K562 (cell line): ENCODE results near the gene SRC. TPM values are rescaled to one million over a fixed set of nuclear protein-coding genes. Genes with fewer than 3 reads are reported as not detected.

Source experiments
- ATAC-seq: fragments of 200-7000 bp; cut with Tn5 transposase; 3 replicates; pipeline ENCODE4 v1.9.1; 2020; ENCODE audit warnings: moderate library complexity
- BruUV-seq: library from RNA; stranded (reverse); fragments of 400-500 nt; replicated peaks from 2 replicates; lab custom pipeline; 2021; lab: Mats Ljungman, UMichigan
- CTCF ChIA-PET: fragments of 300-600 bp; formaldehyde crosslinking; extraction: SDS; loops from one replicate; lab custom pipeline; 2021; ENCODE audit warnings: low intra/inter-chr PET ratio; lab: Yijun Ruan, JAX
- POLR2A ChIA-PET: fragments of 300-600, 350-650 bp; sonication (Branson Sonifier 250); formaldehyde crosslinking; extraction: SDS; loops from one replicate; lab custom pipeline; 2021; ENCODE audit warnings: antibody characterized with exemption, inconsistent platforms; lab: Yijun Ruan, JAX
- DNase-seq, 4 experiments: peaks; one replicate each; pipeline versions ENCODE4 v3.0.0 to v3.0.0-alpha.2; 2011 to 2018; ENCODE audit warnings: low spot score in 3 of 4, mixed read lengths in 3 of 4; ENCODE audit errors: extremely low read depth in 1 of 4
- FAIRE-seq: peaks from 2 replicates; lab custom pipeline; 2011; peaks lifted over from hg19 to GRCh38; lab: Jason Lieb, UNC
- H2AFZ ChIP-seq: 2 replicates; pipeline ENCODE4 v1.6.0; 2011; ENCODE audit warnings: low read depth, low read length, control low read depth, inconsistent platforms
- H3K27ac ChIP-seq: fragments of 200-600 bp; 3 replicates; pipeline ENCODE4 v1.8.0; 2011; ENCODE audit warnings: low read depth, mild to moderate bottlenecking, control low read depth, inconsistent platforms, low read length, moderate library complexity, mixed read lengths; ENCODE audit errors: extremely low read depth
- H3K27me3 ChIP-seq, 2 experiments: fragments of 300-600 bp in 1 of 2; 2 replicates in 1 of 2; 3 replicates in 1 of 2; pipeline versions ENCODE4 v1.6.0 to v1.8.0; 2011; ENCODE audit warnings: inconsistent platforms in 2 of 2, low read length in 2 of 2, mild to moderate bottlenecking in 1 of 2, mixed read lengths in 1 of 2, moderate library complexity in 1 of 2; ENCODE audit not compliant: control insufficient read depth in 2 of 2, insufficient read depth in 2 of 2
- H3K36me3 ChIP-seq: fragments of 300-600 bp; 3 replicates; pipeline ENCODE4 v1.8.0; 2011; ENCODE audit warnings: mild to moderate bottlenecking, low read length, inconsistent platforms; ENCODE audit not compliant: control insufficient read depth, insufficient read depth
- H3K4me1 ChIP-seq, 2 experiments: fragments of 200-600 bp in 1 of 2; replicated peaks in 1 of 2; 2 replicates in 1 of 2; 3 replicates in 1 of 2; pipeline versions ENCODE4 v1.5.1 to v1.8.0; 2011; ENCODE audit warnings: inconsistent platforms in 2 of 2, low read length in 2 of 2, mild to moderate bottlenecking in 1 of 2, mixed read lengths in 1 of 2, moderate library complexity in 1 of 2; ENCODE audit not compliant: control insufficient read depth in 2 of 2, insufficient read depth in 2 of 2
- H3K4me2 ChIP-seq: 2 replicates; pipeline ENCODE4 v1.6.1; 2011; ENCODE audit warnings: low read length, control low read depth, inconsistent platforms, mixed read lengths; ENCODE audit not compliant: insufficient read depth
- H3K4me3 ChIP-seq: fragments of 200-600 bp; sonication (generic), shearing (Covaris generic); 2 replicates; pipeline ENCODE4 v1.5.1; 2016; ENCODE audit warnings: control low read depth, inconsistent platforms
- H3K79me2 ChIP-seq: fragments of 200-600 bp; 3 replicates; pipeline ENCODE4 v1.8.0; 2011; ENCODE audit warnings: low read length, inconsistent platforms; ENCODE audit not compliant: control insufficient read depth, insufficient read depth
- H3K9ac ChIP-seq, 2 experiments: 2 replicates each; pipeline versions ENCODE4 v1.6.0 to v1.6.1; 2011; ENCODE audit warnings: low read depth in 2 of 2, low read length in 2 of 2, control low read depth in 1 of 2, inconsistent platforms in 1 of 2, mild to moderate bottlenecking in 1 of 2, mixed read lengths in 1 of 2; ENCODE audit not compliant: insufficient read depth in 1 of 2
- H3K9me1 ChIP-seq: one replicate; pipeline ENCODE4 v1.6.0; 2011; ENCODE audit warnings: inconsistent platforms, mild to moderate bottlenecking, low read length, moderate library complexity; ENCODE audit not compliant: control insufficient read depth, insufficient read depth
- H3K9me3 ChIP-seq: replicated peaks from 2 replicates; pipeline ENCODE4 v1.5.1; 2011; ENCODE audit warnings: low read depth, low read length, inconsistent platforms; ENCODE audit not compliant: control insufficient read depth, insufficient read depth
- H4K20me1 ChIP-seq: replicated peaks from 2 replicates; pipeline ENCODE4 v1.6.1; 2011; ENCODE audit warnings: low read length, inconsistent platforms, mixed read lengths; ENCODE audit not compliant: control insufficient read depth, insufficient read depth
- DMBX1 ChIP-seq: fragments of 250-450 bp; sonication (Bioruptor Pico); IDR thresholded peaks from 2 replicates; pipeline ENCODE4 v1.8.0; 2022; ENCODE audit warnings: inconsistent platforms, mild to moderate bottlenecking, moderate library complexity, borderline replicate concordance
- NR2C2 ChIP-seq, 2 experiments: fragments of 200-800 bp in 1 of 2; sonication (Bioruptor generic) in 1 of 2; sonication (generic) in 1 of 2; formaldehyde crosslinking in 1 of 2; IDR thresholded peaks; 2 replicates each; pipeline versions ENCODE4 v1.6.1 to v1.8.0; 2016 to 2022; ENCODE audit warnings: mild to moderate bottlenecking in 1 of 2, missing compliant biosample characterization in 1 of 2, missing genetic modification characterization in 1 of 2, missing genetic modification reagents in 1 of 2
- SUPT5H ChIP-seq: fragments of 450-650 bp; IDR thresholded peaks from 2 replicates; pipeline ENCODE4 v1.6.1; 2016
- ZBED1 ChIP-seq: IDR thresholded peaks from 2 replicates; pipeline ENCODE4 v1.6.1; 2014
- ZFX ChIP-seq: sonication (generic); formaldehyde crosslinking; IDR thresholded peaks from 2 replicates; pipeline ENCODE4 v1.8.0; 2022; ENCODE audit warnings: mild to moderate bottlenecking, missing genetic modification reagents, moderate library complexity
- ZNF347 ChIP-seq: fragments of 450-650 bp; formaldehyde crosslinking; IDR thresholded peaks from 2 replicates; pipeline ENCODE4 v1.4.0; 2020; ENCODE audit warnings: low read depth, mild to moderate bottlenecking, moderate library complexity
- ZNF644 ChIP-seq: fragments of 200-800 bp; sonication (Bioruptor generic); IDR thresholded peaks from 2 replicates; pipeline ENCODE4 v1.6.1; 2016; ENCODE audit warnings: low read depth, missing genetic modification characterization, missing compliant biosample characterization
- ZNF780A ChIP-seq: fragments of 250-450 bp; sonication (Bioruptor Pico); IDR thresholded peaks from 2 replicates; pipeline ENCODE4 v1.5.0; 2021; ENCODE audit warnings: mild to moderate bottlenecking
- WGBS: fragments of 100-300 bp; shearing (Covaris generic); methylation state at CpG from one replicate; pipeline ENCODE4 v1.1.6; 2016; ENCODE audit warnings: low coverage, mixed read lengths; ENCODE audit not compliant: insufficient coverage; ENCODE audit errors: missing lambda C conversion rate; 5-methylcytosine and 5-hydroxymethylcytosine counted together
- in situ Hi-C: fragments of 300-500 bp; cut with MboI; formaldehyde crosslinking; loops from 4 replicates; pipeline ENCODE4 v1.15.0; 2018; ENCODE audit warnings: inconsistent platforms, mixed read lengths
- intact Hi-C: fragments of 100-400 bp; cut with micrococcal nuclease; formaldehyde crosslinking; loops from 2 replicates; pipeline ENCODE4 v1.14.2; 2022
- polyA plus RNA-seq, 8 experiments: library from polyadenylated mRNA; depleted of rRNA in 4 of 8; stranded (reverse) in 5 of 8; unstranded in 3 of 8; fragments of >200 nt; fragmentation: Nextera tagmentation in 2 of 8; fragmentation: Illumina TruSeq in 1 of 8; extraction: Ambion mirVana in 2 of 8; extraction: Trizol in 1 of 8; gene quantifications; 2 replicates each; pipeline versions ENCODE4 v1.2.1 to v1.2.3, GENCODE V29; 2011 to 2014; ENCODE audit warnings: inconsistent platforms in 1 of 8, missing spikeins in 1 of 8
- total RNA-seq, 7 experiments: library from RNA; depleted of rRNA in 6 of 7; stranded (reverse); fragments of >200 nt in 6 of 7; fragmentation: Illumina TruSeq in 2 of 7; extraction: Trizol in 2 of 7; gene quantifications; 2 replicates each; pipeline versions ENCODE4 v1.2.1 to v1.2.3, GENCODE V29; 2011 to 2021; ENCODE audit warnings: low replicate concordance in 1 of 7
- TF ChIP-seq, protein P1 (sequence below): fragments of 250-450 bp; sonication (Bioruptor Pico); IDR thresholded peaks from 2 replicates; pipeline ENCODE4 v1.8.0; 2022; ENCODE audit warnings: moderate library complexity, mild to moderate bottlenecking, inconsistent platforms
- TF ChIP-seq, protein P2 (sequence below): fragments of 450-650 bp; IDR thresholded peaks from 2 replicates; pipeline ENCODE4 v1.6.1; 2017; ENCODE audit warnings: antibody characterized with exemption, mild to moderate bottlenecking
- TF ChIP-seq, protein P3 (sequence below): sonication (generic); formaldehyde crosslinking; IDR thresholded peaks from 2 replicates; pipeline ENCODE4 v1.8.0; 2022; ENCODE audit warnings: mild to moderate bottlenecking, missing genetic modification reagents, borderline replicate concordance
- TF ChIP-seq, protein P4 (sequence below): fragments of 250-450 bp; sonication (Bioruptor Pico); IDR thresholded peaks from 2 replicates; pipeline ENCODE4 v1.8.0; 2022; ENCODE audit warnings: inconsistent platforms, mild to moderate bottlenecking, moderate library complexity, borderline replicate concordance

The SRC gene
- total and polyA plus RNA-seq, 9 of the 15 experiments (the other 6 are each of a cell fraction or from before 2014, with no cell fraction given) = 0.06 to 8.5 (median 3.1) TPM

DNA sequence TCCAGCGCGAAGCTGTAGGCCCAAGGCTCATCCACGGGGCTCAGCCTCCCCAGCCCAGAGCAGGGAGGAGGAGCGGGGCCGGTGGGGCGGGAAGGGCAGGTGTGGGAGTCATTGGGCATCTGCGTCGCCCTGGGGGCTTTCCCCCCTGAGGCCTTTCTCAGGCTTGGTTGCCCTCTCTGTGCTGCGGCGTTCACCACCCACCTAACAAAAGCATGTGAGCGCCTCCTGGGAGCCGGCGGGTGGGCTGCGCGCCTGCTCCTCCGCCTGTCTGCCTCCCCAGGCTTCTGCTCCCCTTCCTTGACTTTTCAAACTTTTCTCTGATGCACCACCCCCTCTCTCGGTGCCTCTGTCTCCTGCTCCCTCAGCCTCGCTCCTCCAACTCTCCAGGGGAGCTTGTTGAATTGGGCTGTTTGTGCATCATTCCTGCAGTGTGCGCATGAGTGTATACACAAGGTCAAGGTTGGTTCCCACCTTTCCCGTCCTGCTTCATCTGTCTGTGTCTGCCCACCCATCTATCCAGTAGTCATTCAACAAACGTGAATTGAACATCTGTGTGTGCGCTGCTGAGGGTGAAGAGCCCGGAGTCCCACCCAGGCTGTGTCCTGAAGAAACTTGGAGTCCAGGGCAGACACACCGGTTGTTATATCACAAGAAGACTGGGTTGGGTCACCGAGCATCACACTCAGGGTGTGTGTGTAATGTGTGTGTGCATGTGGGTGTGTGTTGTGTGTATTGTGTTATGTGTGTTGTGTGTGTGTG, 92.7 kb downstream of the SRC start:
- Histone ChIP-seq H2AFZ (no peak overlapping the region), H3K4me1 (no peaks in the 10 kb centered on the region), H3K36me3 (no peaks in the 10 kb centered on the region), H3K4me3 (no peak overlapping the region)
- no TSS peak for BruUV-seq
- ATAC-seq = no peak
- WGBS = 12% methylated on average over 13 of the region's 25 CpGs
- TF ChIP-seq ZBED1 (no peak), ZFX (CRISPR knock-in tag) (no peak), ZNF644 (tag) (no peak), SUPT5H (no peak), NR2C2 (CRISPR knock-in tag; IDR thresholded peaks at IDR 0.05) (no peak), NR2C2 (tag; IDR thresholded peaks at IDR 0.05) (no peak), ZNF780A (CRISPR knock-in tag) (no peak), DMBX1 (CRISPR knock-in tag) (no peak), ZNF347 (CRISPR knock-in tag) (no peak)
- TF ChIP-seq, protein P1, sequence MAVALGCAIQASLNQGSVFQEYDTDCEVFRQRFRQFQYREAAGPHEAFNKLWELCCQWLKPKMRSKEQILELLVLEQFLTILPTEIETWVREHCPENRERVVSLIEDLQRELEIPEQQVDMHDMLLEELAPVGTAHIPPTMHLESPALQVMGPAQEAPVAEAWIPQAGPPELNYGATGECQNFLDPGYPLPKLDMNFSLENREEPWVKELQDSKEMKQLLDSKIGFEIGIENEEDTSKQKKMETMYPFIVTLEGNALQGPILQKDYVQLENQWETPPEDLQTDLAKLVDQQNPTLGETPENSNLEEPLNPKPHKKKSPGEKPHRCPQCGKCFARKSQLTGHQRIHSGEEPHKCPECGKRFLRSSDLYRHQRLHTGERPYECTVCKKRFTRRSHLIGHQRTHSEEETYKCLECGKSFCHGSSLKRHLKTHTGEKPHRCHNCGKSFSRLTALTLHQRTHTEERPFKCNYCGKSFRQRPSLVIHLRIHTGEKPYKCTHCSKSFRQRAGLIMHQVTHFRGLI (CRISPR knock-in tag) = no peak
- TF ChIP-seq, protein P2, sequence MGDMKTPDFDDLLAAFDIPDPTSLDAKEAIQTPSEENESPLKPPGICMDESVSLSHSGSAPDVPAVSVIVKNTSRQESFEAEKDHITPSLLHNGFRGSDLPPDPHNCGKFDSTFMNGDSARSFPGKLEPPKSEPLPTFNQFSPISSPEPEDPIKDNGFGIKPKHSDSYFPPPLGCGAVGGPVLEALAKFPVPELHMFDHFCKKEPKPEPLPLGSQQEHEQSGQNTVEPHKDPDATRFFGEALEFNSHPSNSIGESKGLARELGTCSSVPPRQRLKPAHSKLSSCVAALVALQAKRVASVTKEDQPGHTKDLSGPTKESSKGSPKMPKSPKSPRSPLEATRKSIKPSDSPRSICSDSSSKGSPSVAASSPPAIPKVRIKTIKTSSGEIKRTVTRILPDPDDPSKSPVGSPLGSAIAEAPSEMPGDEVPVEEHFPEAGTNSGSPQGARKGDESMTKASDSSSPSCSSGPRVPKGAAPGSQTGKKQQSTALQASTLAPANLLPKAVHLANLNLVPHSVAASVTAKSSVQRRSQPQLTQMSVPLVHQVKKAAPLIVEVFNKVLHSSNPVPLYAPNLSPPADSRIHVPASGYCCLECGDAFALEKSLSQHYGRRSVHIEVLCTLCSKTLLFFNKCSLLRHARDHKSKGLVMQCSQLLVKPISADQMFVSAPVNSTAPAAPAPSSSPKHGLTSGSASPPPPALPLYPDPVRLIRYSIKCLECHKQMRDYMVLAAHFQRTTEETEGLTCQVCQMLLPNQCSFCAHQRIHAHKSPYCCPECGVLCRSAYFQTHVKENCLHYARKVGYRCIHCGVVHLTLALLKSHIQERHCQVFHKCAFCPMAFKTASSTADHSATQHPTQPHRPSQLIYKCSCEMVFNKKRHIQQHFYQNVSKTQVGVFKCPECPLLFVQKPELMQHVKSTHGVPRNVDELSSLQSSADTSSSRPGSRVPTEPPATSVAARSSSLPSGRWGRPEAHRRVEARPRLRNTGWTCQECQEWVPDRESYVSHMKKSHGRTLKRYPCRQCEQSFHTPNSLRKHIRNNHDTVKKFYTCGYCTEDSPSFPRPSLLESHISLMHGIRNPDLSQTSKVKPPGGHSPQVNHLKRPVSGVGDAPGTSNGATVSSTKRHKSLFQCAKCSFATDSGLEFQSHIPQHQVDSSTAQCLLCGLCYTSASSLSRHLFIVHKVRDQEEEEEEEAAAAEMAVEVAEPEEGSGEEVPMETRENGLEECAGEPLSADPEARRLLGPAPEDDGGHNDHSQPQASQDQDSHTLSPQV = no peak
- TF ChIP-seq, protein P3, sequence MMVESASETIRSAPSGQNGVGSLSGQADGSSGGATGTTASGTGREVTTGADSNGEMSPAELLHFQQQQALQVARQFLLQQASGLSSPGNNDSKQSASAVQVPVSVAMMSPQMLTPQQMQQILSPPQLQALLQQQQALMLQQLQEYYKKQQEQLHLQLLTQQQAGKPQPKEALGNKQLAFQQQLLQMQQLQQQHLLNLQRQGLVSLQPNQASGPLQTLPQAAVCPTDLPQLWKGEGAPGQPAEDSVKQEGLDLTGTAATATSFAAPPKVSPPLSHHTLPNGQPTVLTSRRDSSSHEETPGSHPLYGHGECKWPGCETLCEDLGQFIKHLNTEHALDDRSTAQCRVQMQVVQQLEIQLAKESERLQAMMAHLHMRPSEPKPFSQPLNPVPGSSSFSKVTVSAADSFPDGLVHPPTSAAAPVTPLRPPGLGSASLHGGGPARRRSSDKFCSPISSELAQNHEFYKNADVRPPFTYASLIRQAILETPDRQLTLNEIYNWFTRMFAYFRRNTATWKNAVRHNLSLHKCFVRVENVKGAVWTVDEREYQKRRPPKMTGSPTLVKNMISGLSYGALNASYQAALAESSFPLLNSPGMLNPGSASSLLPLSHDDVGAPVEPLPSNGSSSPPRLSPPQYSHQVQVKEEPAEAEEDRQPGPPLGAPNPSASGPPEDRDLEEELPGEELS (CRISPR knock-in tag) = no peak
- TF ChIP-seq, protein P4, sequence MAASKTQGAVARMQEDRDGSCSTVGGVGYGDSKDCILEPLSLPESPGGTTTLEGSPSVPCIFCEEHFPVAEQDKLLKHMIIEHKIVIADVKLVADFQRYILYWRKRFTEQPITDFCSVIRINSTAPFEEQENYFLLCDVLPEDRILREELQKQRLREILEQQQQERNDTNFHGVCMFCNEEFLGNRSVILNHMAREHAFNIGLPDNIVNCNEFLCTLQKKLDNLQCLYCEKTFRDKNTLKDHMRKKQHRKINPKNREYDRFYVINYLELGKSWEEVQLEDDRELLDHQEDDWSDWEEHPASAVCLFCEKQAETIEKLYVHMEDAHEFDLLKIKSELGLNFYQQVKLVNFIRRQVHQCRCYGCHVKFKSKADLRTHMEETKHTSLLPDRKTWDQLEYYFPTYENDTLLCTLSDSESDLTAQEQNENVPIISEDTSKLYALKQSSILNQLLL (CRISPR knock-in tag) = no peak
- TF ChIP-seq, all 486 proteins: peak for 0
- ChIA-PET CTCF (no interaction called here), POLR2A (no interaction called here)
- intact Hi-C loops (no loop called here), in situ Hi-C loops (no loop called here)
- Histone ChIP-seq H3K9me1 (no peaks in the 10 kb centered on the region), H3K27me3 (peaks cover 0 to 26% of the 10 kb centered on the region in 2 experiments; a peak in 2 of 5 replicates), H3K9me3 (no peaks in the 10 kb centered on the region), H3K9ac (no peak overlapping the region), H3K4me2 (no peak overlapping the region), H3K79me2 (no peaks in the 10 kb centered on the region), H3K27ac (no peak overlapping the region), H4K20me1 (no peaks in the 10 kb centered on the region; the same call in 1 of the 2 replicates)
- DNase-seq (no peak), FAIRE-seq (no peak)
